Thoracic aorta (tissue), 2 donors: Measurements from ENCODE around the gene XCL2. TPM values are rescaled to one million over a fixed set of nuclear protein-coding genes. Genes with fewer than 3 reads are reported as not detected.

Experiments used
- ATAC-seq: fragments of 150-250 bp; one replicate; pipeline ENCODE4 v1.8.0; 2017; ENCODE audit warnings: low read depth; ENCODE audit not compliant: insufficient number of reproducible peaks, low FRiP score
- DNase-seq: peaks from one replicate; pipeline ENCODE4 v3.0.0-alpha.2; 2020; ENCODE audit warnings: low spot score
- H3K27ac ChIP-seq, 2 donors: fragments of 200-600 bp; sonication (generic); 1 replicate in 1 of 2; 2 replicates in 1 of 2; pipeline ENCODE4 v1.5.1; 2016; ENCODE audit warnings: mild to moderate bottlenecking in 2 of 2, moderate library complexity in 2 of 2
- H3K27me3 ChIP-seq: fragments of 200-600 bp; sonication (generic); replicated peaks from 2 replicates; pipeline ENCODE4 v1.6.0; 2016; ENCODE audit warnings: mild to moderate bottlenecking; ENCODE audit not compliant: insufficient read depth
- H3K36me3 ChIP-seq: fragments of 200-600 bp; sonication (generic); one replicate; pipeline ENCODE4 v1.5.1; 2016
- H3K4me1 ChIP-seq, 2 donors: fragments of 200-600 bp; sonication (generic); 1 replicate in 1 of 2; 2 replicates in 1 of 2; pipeline versions ENCODE4 v1.5.1 to v1.6.0; 2016; ENCODE audit warnings: low read depth in 2 of 2, mild to moderate bottlenecking in 1 of 2; ENCODE audit not compliant: control insufficient read depth in 1 of 2
- H3K4me3 ChIP-seq: fragments of 200-600 bp; sonication (generic); 2 replicates; pipeline ENCODE4 v1.5.1; 2016; ENCODE audit warnings: mild to moderate bottlenecking
- H3K9me3 ChIP-seq: fragments of 200-600 bp; sonication (generic); 2 replicates; pipeline ENCODE4 v1.5.1; 2016
- CTCF ChIP-seq: fragments of 200-600 bp; sonication (generic); IDR thresholded peaks from one replicate; pipeline ENCODE4 v1.5.1; 2019; ENCODE audit warnings: antibody characterized with exemption
- total RNA-seq, 2 donors: library from RNA; depleted of rRNA; stranded (reverse); fragments of >200 nt; gene quantifications; one replicate each; pipeline versions ENCODE4 v1.1.0 to v1.2.3, GENCODE V29; 2016

XCL2 gene
- total RNA-seq, 2 donors from 2014 or later = not detected

- DNase-seq (no peak), ATAC-seq (no peak)
- H3K4me3 ChIP-seq = no peak overlapping the region
- no peaks in the 10 kb centered on the region for H3K36me3 ChIP-seq
- H3K27me3 ChIP-seq = no peaks in the 10 kb centered on the region
- H3K4me1 ChIP-seq = peaks cover 0 to 6% of the 10 kb centered on the region in 2 donors
- H3K9me3 ChIP-seq = no peaks in the 10 kb centered on the region
- no peak overlapping the region for H3K27ac ChIP-seq
- no peak for TF ChIP-seq CTCF
Measured at GRCh38 chr1:168509875-168510791, 33.7 kb downstream of the XCL2 start.

GRCh38 chr1:168509210-168509609, 34.6 kb downstream of the XCL2 start:
- peaks cover 0 to 1% of the 10 kb centered on the region in 2 donors for H3K4me1 ChIP-seq
- no peak for TF ChIP-seq CTCF
- no peak for DNase-seq
- no peaks in the 10 kb centered on the region for H3K27me3 ChIP-seq
- ATAC-seq = no peak
- no peak overlapping the region for H3K27ac ChIP-seq
- no peaks in the 10 kb centered on the region for H3K9me3 ChIP-seq
- no peaks in the 10 kb centered on the region for H3K36me3 ChIP-seq
- H3K4me3 ChIP-seq = no peak overlapping the region

GRCh38 chr1:168507828-168508227, 36.0 kb downstream of the XCL2 start:
- H3K9me3 ChIP-seq = no peaks in the 10 kb centered on the region
- no peaks in the 10 kb centered on the region for H3K27me3 ChIP-seq
- DNase-seq (no peak), ATAC-seq (no peak)
- no peak for TF ChIP-seq CTCF
- no peaks in the 10 kb centered on the region for H3K36me3 ChIP-seq
- no peak overlapping the region for H3K4me3 ChIP-seq
- no peak overlapping the region for H3K27ac ChIP-seq
- no peaks in the 10 kb centered on the region for H3K4me1 ChIP-seq

- TF ChIP-seq CTCF = no peak
- DNase-seq = no peak
- H3K4me3 ChIP-seq = no peak overlapping the region
- no peak for ATAC-seq
- H3K36me3 ChIP-seq = no peaks in the 10 kb centered on the region
- H3K27ac ChIP-seq = no peak overlapping the region
- no peaks in the 10 kb centered on the region for H3K4me1 ChIP-seq
- no peaks in the 10 kb centered on the region for H3K9me3 ChIP-seq
- H3K27me3 ChIP-seq = no peaks in the 10 kb centered on the region
Measured at GRCh38 chr1:168507231-168507630, 36.6 kb downstream of the XCL2 start.

GRCh38 chr1:168506204-168506819, 37.5 kb downstream of the XCL2 start:
- ATAC-seq (no peak), DNase-seq (no peak)
- H3K36me3 ChIP-seq = no peaks in the 10 kb centered on the region
- no peaks in the 10 kb centered on the region for H3K27me3 ChIP-seq
- no peak overlapping the region for H3K27ac ChIP-seq
- no peaks in the 10 kb centered on the region for H3K4me1 ChIP-seq
- H3K4me3 ChIP-seq = no peak overlapping the region
- TF ChIP-seq CTCF = no peak
- H3K9me3 ChIP-seq = no peaks in the 10 kb centered on the region
